IMR-90 (cell line): ENCODE data around the gene MCMBP. TPM values are rescaled to one million over a fixed set of nuclear protein-coding genes. Genes with fewer than 3 reads are reported as not detected.
A peak's percentile ranks its signal among the peaks of the same experiment; 100 is the strongest.
"Not testable (repeated sequence)": the region's sequence is repeated elsewhere in the genome, so short reads cannot be mapped to it uniquely, and the experiment has no call there.

Experiments used
- ATAC-seq: fragments of 200-7000 bp; cut with Tn5 transposase; 2 replicates; pipeline ENCODE4 v1.9.1; 2020; ENCODE audit warnings: low read depth, mild to moderate bottlenecking, moderate library complexity
- BruUV-seq: library from RNA; stranded (reverse); fragments of 400-500 nt; replicated peaks from 2 replicates; lab custom pipeline; 2021; lab: Mats Ljungman, UMichigan
- CTCF ChIA-PET: fragments of 300-600 bp; formaldehyde crosslinking; extraction: SDS; loops from one replicate; lab custom pipeline; 2021; ENCODE audit warnings: antibody characterized with exemption; lab: Yijun Ruan, JAX
- POLR2A ChIA-PET: fragments of 300-600 bp; sonication (Branson Sonifier 250); formaldehyde crosslinking; loops from one replicate; lab custom pipeline; 2022; ENCODE audit warnings: antibody characterized with exemption; ENCODE audit not compliant: unreplicated experiment; lab: Charles Lee
- DNase-seq: peaks from one replicate; pipeline ENCODE4 v3.0.0; 2013
- H2AFZ ChIP-seq: replicated peaks from 2 replicates; pipeline ENCODE3; 2013; ENCODE audit warnings: low read length, mild to moderate bottlenecking; ENCODE audit not compliant: poor library complexity
- H2AK5ac ChIP-seq: 2 replicates; pipeline ENCODE4 v1.6.1; 2013; ENCODE audit warnings: low read depth, low read length, inconsistent platforms
- H2AK9ac ChIP-seq: replicated peaks from 2 replicates; pipeline ENCODE3; 2013; ENCODE audit warnings: mild to moderate bottlenecking, low read depth, low read length, moderate library complexity; ENCODE audit not compliant: poor library complexity
- H2BK120ac ChIP-seq: 2 replicates; pipeline ENCODE4 v1.6.1; 2013; ENCODE audit warnings: low read depth, low read length, inconsistent platforms
- H2BK15ac ChIP-seq: 3 replicates; pipeline ENCODE4 v1.6.1; 2013; ENCODE audit warnings: low read depth, low read length, inconsistent platforms
- H2BK20ac ChIP-seq: 2 replicates; pipeline ENCODE4 v1.6.1; 2013; ENCODE audit warnings: low read depth, mild to moderate bottlenecking, inconsistent platforms, low read length, moderate library complexity
- H2BK5ac ChIP-seq: 2 replicates; pipeline ENCODE4 v1.6.1; 2013; ENCODE audit warnings: mild to moderate bottlenecking, low read depth, low read length, inconsistent platforms; ENCODE audit not compliant: poor library complexity, severe bottlenecking
- H3K14ac ChIP-seq: replicated peaks from 2 replicates; pipeline ENCODE4 v1.6.1; 2013; ENCODE audit warnings: low read depth, low read length, inconsistent platforms
- H3K18ac ChIP-seq: 2 replicates; pipeline ENCODE4 v1.6.1; 2013; ENCODE audit warnings: low read depth, low read length, control low read depth
- H3K23ac ChIP-seq: 2 replicates; pipeline ENCODE4 v1.6.1; 2013; ENCODE audit warnings: low read depth, low read length, inconsistent platforms
- H3K27ac ChIP-seq: 2 replicates; pipeline ENCODE4 v1.5.1; 2013; ENCODE audit warnings: mild to moderate bottlenecking, control low read depth, low read length; ENCODE audit not compliant: insufficient read depth
- H3K27me3 ChIP-seq: 2 replicates; pipeline ENCODE4 v1.6.1; 2013; ENCODE audit warnings: low read length; ENCODE audit not compliant: control insufficient read depth, insufficient read depth
- H3K36me3 ChIP-seq: 2 replicates; pipeline ENCODE4 v1.6.1; 2013; ENCODE audit warnings: low read length, mixed read lengths; ENCODE audit not compliant: control insufficient read depth, insufficient read depth
- H3K4ac ChIP-seq: 2 replicates; pipeline ENCODE4 v1.6.1; 2013; ENCODE audit warnings: low read depth, low read length, inconsistent platforms
- H3K4me1 ChIP-seq: 2 replicates; pipeline ENCODE4 v1.6.1; 2013; ENCODE audit warnings: low read length, mixed read lengths; ENCODE audit not compliant: control insufficient read depth, insufficient read depth
- H3K4me2 ChIP-seq: 2 replicates; pipeline ENCODE4 v1.6.1; 2013; ENCODE audit warnings: low read depth, mild to moderate bottlenecking, control low read depth, low read length, moderate library complexity
- H3K4me3 ChIP-seq: 2 replicates; pipeline ENCODE4 v1.5.1; 2013; ENCODE audit warnings: low read depth, mild to moderate bottlenecking, control low read depth, low read length, moderate library complexity; ENCODE audit not compliant: insufficient read depth
- H3K56ac ChIP-seq: 2 replicates; pipeline ENCODE4 v1.6.1; 2013; ENCODE audit warnings: low read length, inconsistent platforms; ENCODE audit not compliant: insufficient read depth; ENCODE audit errors: extremely low read depth
- H3K79me1 ChIP-seq, 2 experiments: 2 replicates each; pipeline ENCODE4 v1.6.1; 2013; ENCODE audit warnings: low read length in 2 of 2, inconsistent platforms in 1 of 2, low read depth in 1 of 2
- H3K9ac ChIP-seq: 2 replicates; pipeline ENCODE4 v1.6.1; 2013; ENCODE audit warnings: low read depth, low read length, control low read depth
- H3K9me1 ChIP-seq: 2 replicates; pipeline ENCODE4 v1.6.1; 2013; ENCODE audit warnings: low read length, inconsistent platforms; ENCODE audit not compliant: insufficient read depth
- H3K9me3 ChIP-seq: 2 replicates; pipeline ENCODE4 v1.6.1; 2013; ENCODE audit warnings: low read length; ENCODE audit not compliant: control insufficient read depth, insufficient read depth
- H4K20me1 ChIP-seq: 2 replicates; pipeline ENCODE4 v1.6.1; 2013; ENCODE audit warnings: low read length, inconsistent platforms; ENCODE audit not compliant: insufficient read depth
- H4K5ac ChIP-seq: 2 replicates; pipeline ENCODE4 v1.6.1; 2013; ENCODE audit warnings: mild to moderate bottlenecking, low read depth, low read length, control low read depth
- H4K8ac ChIP-seq, 2 experiments: 2 replicates each; pipeline ENCODE4 v1.6.1; 2013; ENCODE audit warnings: low read depth in 2 of 2, low read length in 2 of 2, control low read depth in 1 of 2, inconsistent platforms in 1 of 2
- H4K91ac ChIP-seq: 2 replicates; pipeline ENCODE4 v1.6.1; 2013; ENCODE audit warnings: low read depth, low read length, inconsistent platforms; ENCODE audit not compliant: insufficient read depth
- CEBPB ChIP-seq: IDR thresholded peaks from 2 replicates; pipeline ENCODE4 v1.6.1; 2012; ENCODE audit warnings: low read depth, low read length, improper control_type of control experiment
- MAFK ChIP-seq: IDR thresholded peaks from 2 replicates; pipeline ENCODE4 v1.6.1; 2012; ENCODE audit warnings: low read depth, low read length, improper control_type of control experiment
- MAZ ChIP-seq: IDR thresholded peaks from 2 replicates; pipeline ENCODE4 v1.6.1; 2012; ENCODE audit warnings: low read depth, mild to moderate bottlenecking, low read length, improper control_type of control experiment, moderate library complexity, borderline replicate concordance
- WGBS, 2 experiments: methylation state at CpG; one replicate each; pipeline versions ENCODE4 v1.1.5 to v1.1.7; 2013; ENCODE audit warnings: missing lambda C conversion rate in 2 of 2; ENCODE audit not compliant: insufficient read length in 1 of 2; ENCODE audit errors: extremely low coverage in 2 of 2; 5-methylcytosine and 5-hydroxymethylcytosine counted together
- dilution Hi-C: fragments of 300-500 bp; cut with HindIII; formaldehyde crosslinking; loops from one replicate; pipeline ENCODE4 v1.14.3; 2018; ENCODE audit warnings: low sequenced_read_pairs; ENCODE audit not compliant: unreplicated experiment
- in situ Hi-C: fragments of 300-500 bp; cut with MboI; formaldehyde crosslinking; loops from 3 replicates; pipeline ENCODE4 v1.14.3; 2019; ENCODE audit warnings: low sequenced_read_pairs, inconsistent platforms, mixed read lengths
- intact Hi-C: fragments of 100-400 bp; cut with micrococcal nuclease; formaldehyde crosslinking; loops from 2 replicates; pipeline ENCODE4 v1.10.0; 2022
- polyA plus RNA-seq, 3 experiments: library from polyadenylated mRNA; depleted of rRNA; stranded (reverse); fragments of >200 nt; gene quantifications; 2 replicates each; pipeline ENCODE4 v1.2.3, GENCODE V29; 2012; ENCODE audit warnings: low replicate concordance in 1 of 3
- total RNA-seq: library from RNA; depleted of rRNA; stranded (reverse); fragments of >200 nt; gene quantifications from 2 replicates; pipeline ENCODE4 v1.2.3, GENCODE V29; 2012

Gene MCMBP
- total and polyA plus RNA-seq, 2 of the 4 experiments (the other 2 are of a cell fraction): 39.0 to 59.9 TPM

GRCh38 chr10:119892188-119893065 lies 19.8 kb upstream of the MCMBP start, which contains the start of gene SEC23IP (continued):
- peak; percentile 83; the same call in 1 of the 2 replicates for TF ChIP-seq MAZ
- TF ChIP-seq MAFK: no peak
- TF ChIP-seq CEBPB: no peak

GRCh38 chr10:119891849-119892187 lies 19.2 kb upstream of the MCMBP start:
- Histone ChIP-seq H2BK5ac (peak overlapping the region; percentile 93), H4K5ac (peak overlapping the region; percentile 98), H3K9ac (peak overlapping the region; percentile 90; the same call in 1 of the 2 replicates), H2AK5ac (peak overlapping the region; percentile 80; the same call in 1 of the 2 replicates), H3K4me3 (peak overlapping the region; percentile 87), H3K27ac (peak overlapping the region; percentile 93; the same call in 1 of the 2 replicates), H4K8ac (peak overlapping the region; percentile 64 to 99), H3K23ac (0 out of 2 replicates have a peak overlapping the region, but pooled peaks have one; percentile 91), H3K56ac (peak overlapping the region; percentile 97; the same call in 1 of the 2 replicates), H3K9me1 (peaks cover 13% of the 10 kb centered on the region), H3K4me2 (peak overlapping the region; percentile 78), H3K79me1 (peaks cover 0 to 43% of the 10 kb centered on the region in 2 experiments; a peak in 2 of 4 replicates), H3K4ac (peak overlapping the region; percentile 95; the same call in 1 of the 2 replicates), H4K20me1 (peaks cover 31% of the 10 kb centered on the region)
- BruUV-seq, dilution Hi-C loops, H3K18ac ChIP-seq, H2BK15ac ChIP-seq, H2AK9ac ChIP-seq, ATAC-seq, DNase-seq, POLR2A ChIA-PET, in situ Hi-C loops, H3K36me3 ChIP-seq, H3K14ac ChIP-seq, CTCF ChIA-PET, H3K27me3 ChIP-seq, H2AFZ ChIP-seq, H2BK120ac ChIP-seq, H4K91ac ChIP-seq, H3K4me1 ChIP-seq, H2BK20ac ChIP-seq, H3K9me3 ChIP-seq: not testable (repeated sequence)
- WGBS, 2 experiments: 44% methylated on average over 4 of the region's 14 CpGs; no CpG with 5 or more reads in 1 of the 2 experiments
- intact Hi-C loops: loop anchor here (1.0 kb wide), 1 partner anchor 19 kb away; no protein-coding TSS in a partner anchor

- intact Hi-C loops, H3K9me1 ChIP-seq, in situ Hi-C loops, H2BK15ac ChIP-seq, H3K14ac ChIP-seq, POLR2A ChIA-PET, dilution Hi-C loops, H3K18ac ChIP-seq, DNase-seq, H4K8ac ChIP-seq, H3K23ac ChIP-seq, H3K36me3 ChIP-seq, H2BK120ac ChIP-seq, H2AK9ac ChIP-seq, H4K91ac ChIP-seq, ATAC-seq, H3K9me3 ChIP-seq, H3K4me3 ChIP-seq, H4K5ac ChIP-seq, H3K27me3 ChIP-seq, H3K4me2 ChIP-seq, H2BK5ac ChIP-seq, H3K4ac ChIP-seq, BruUV-seq, H3K27ac ChIP-seq, H3K9ac ChIP-seq, H3K4me1 ChIP-seq, H2AK5ac ChIP-seq, CTCF ChIA-PET, H2AFZ ChIP-seq, H2BK20ac ChIP-seq, H3K56ac ChIP-seq: not testable (repeated sequence)
- H3K79me1 ChIP-seq: peaks cover 0 to 30% of the 10 kb centered on the region in 2 experiments; a peak in 2 of 4 replicates
- peaks cover 16% of the 10 kb centered on the region for H4K20me1 ChIP-seq
- WGBS, 2 experiments: 89% methylated on average over 3 of the region's 4 CpGs; no CpG with 5 or more reads in 1 of the 2 experiments
These were observed 17.7 kb upstream of the MCMBP start for GRCh38 chr10:119890307-119890706.
